Measurements from ENCODE around the gene NEK5. TPM values are rescaled to one million over a fixed set of nuclear protein-coding genes. Genes with fewer than 3 reads are reported as not detected.
"Not testable (repeated sequence)": the region's sequence is repeated elsewhere in the genome, so short reads cannot be mapped to it uniquely, and the experiment has no call there.

NEK5 gene
- total RNA-seq, 1 experiment from 2014 or later: 0.05 TPM

DNA sequence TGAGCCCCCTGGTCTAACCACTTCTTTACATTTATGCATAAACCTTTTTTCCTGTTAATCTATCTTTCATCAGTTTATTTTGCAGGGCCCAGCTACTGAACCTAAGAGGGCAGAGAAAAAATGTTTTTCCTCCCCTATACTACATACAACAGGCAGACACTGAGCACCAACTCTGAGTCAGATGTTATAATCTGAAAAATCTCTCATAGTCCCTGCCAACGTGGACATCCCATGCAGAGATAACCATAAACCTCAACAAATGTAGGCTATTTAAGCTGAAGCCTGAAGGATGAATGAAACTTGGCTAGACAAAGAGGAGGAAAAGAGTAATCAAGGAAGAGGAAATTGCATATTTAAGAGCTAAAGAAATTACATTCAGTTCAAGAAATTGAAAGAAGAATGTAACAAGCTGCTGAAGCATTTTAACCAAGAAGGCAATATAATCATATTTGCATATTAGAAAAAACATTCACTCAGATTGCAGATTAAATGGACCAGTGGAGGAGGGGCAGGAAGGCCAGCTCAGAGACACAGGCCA lies 27.9 kb upstream of the NEK5 start:
- DNase-seq (ENCODE audit: low read depth, low spot score): no peak
- in situ Hi-C loops (cut with HindIII; ENCODE audit: low pct_unique_long_range_greater_than_20kb, low sequenced_read_pairs): no loop called here

DNA sequence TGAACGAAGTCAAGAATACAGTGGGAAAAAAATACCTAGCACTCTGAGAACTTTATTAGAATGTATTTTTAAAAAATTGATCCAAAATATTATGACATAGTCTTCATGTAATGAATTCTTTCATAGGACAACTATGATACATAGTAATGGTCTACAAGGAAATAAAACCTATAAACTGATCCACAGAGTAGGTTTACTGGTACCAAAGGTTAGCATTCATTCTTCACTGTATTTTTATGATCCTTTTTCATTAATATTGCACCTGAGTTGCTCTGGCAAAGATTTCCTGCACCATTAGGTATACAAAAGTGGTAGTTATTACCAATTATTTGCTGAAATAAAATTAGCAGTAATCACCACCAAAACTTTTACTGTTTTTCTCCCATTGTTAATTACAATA lies 26.3 kb upstream of the NEK5 start:
- no peak for DNase-seq (ENCODE audit: low read depth, low spot score)
- in situ Hi-C loops (cut with HindIII; ENCODE audit: low pct_unique_long_range_greater_than_20kb, low sequenced_read_pairs): no loop called here

DNA sequence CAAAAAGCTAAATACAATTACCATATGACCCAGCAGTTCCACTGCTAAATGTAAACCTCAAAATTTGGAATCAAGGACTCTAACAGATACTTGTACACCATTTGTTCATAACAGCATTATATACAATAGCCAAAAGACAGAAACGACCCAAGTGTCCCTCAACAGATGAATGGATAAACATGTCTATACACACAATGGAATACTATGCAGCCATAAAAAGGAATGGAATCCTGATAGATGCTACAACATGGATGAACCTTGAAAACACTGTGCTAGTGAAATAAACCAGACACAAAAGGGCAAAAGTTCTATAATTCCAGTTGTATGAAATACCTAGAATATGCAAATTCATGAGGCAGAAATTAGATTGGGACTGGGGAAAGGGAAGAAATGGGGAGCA lies 18.4 kb upstream of the NEK5 start:
- in situ Hi-C loops (cut with HindIII; ENCODE audit: low pct_unique_long_range_greater_than_20kb, low sequenced_read_pairs): no loop called here
- DNase-seq (ENCODE audit: low read depth, low spot score): no peak

DNA sequence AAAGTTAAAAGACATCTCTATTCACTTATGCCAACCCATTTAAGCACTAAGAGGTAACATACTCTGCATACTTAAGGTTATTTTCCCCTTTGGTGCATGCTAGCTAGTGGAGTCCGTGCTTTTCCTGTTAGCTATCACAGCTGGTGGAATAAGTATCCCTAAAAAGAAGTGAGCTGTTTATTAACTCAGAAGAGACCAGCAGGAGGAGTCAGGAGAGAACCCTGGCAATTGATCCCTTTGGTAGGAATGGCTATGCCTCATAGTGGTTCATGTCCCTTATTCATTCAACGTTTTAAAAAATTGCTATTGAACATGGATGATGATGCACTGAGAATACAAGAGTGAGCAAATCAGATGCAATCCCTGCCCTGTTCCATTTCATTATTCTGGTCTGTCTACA lies 12.4 kb upstream of the NEK5 start:
- DNase-seq (ENCODE audit: low read depth, low spot score): peak; percentile 33
- in situ Hi-C loops (cut with HindIII; ENCODE audit: low pct_unique_long_range_greater_than_20kb, low sequenced_read_pairs): no loop called here

DNA sequence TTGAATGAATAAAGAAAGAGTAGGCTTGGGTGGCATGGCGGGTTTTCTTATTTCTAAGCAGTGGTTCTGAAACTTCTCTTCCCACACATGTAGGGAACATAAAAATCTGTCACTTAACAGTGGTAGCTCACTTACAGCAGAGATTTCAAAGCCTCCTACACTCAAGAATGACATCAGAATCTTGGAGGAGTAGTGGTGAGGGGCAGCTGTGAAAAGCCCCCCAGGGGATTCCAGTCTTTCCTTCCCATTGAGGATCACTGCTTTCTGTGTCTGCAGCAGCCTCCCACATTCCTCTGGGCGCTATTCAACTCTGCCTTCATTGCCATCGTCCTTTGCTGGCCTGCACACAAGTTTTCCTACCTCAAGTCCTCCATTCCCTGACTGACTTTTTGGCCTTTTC lies 8.6 kb upstream of the NEK5 start:
- DNase-seq (ENCODE audit: low read depth, low spot score): no peak
- in situ Hi-C loops (cut with HindIII; ENCODE audit: low pct_unique_long_range_greater_than_20kb, low sequenced_read_pairs): no loop called here

DNA sequence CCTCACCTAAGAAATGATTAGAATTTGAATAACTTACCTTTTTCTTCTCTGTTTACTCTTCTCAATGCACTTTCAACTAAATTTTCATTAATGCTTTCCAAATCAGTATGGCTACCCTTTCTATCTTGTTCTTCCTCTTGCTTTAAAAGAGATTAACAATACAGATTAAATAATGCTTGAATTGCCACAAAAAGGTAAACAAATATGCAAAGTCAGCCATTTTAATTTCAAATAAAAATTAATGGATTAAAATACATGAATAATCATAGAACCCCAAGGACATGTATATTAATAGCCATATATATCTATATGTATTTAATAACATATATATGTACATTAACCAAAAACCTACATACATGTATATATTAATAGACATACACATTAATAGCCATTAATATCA lies 7.9 kb upstream of the NEK5 start:
- in situ Hi-C loops (cut with HindIII; ENCODE audit: low pct_unique_long_range_greater_than_20kb, low sequenced_read_pairs): no loop called here
- DNase-seq (ENCODE audit: low read depth, low spot score): no peak

DNA sequence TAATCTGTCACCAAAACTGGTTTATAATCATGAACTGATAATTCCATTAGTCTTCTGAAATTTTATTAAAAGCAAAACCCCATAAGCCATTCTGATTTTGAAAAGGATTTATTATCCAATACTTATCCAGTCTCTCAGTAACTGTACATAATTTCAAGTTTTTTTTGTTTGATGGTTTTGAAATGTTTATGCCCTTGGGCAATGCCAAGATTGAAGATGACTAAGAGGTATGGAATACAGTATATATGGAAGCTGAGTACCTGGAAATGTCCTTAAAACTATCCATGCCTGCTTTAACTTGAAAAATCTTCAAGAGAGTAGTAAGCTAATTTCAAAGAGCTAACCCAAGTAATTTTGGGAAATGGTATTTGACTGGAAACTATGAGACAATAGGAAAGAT lies 1.8 kb upstream of the NEK5 start:
- in situ Hi-C loops (cut with HindIII; ENCODE audit: low pct_unique_long_range_greater_than_20kb, low sequenced_read_pairs): no loop called here
- DNase-seq (ENCODE audit: low read depth, low spot score): no peak

DNA sequence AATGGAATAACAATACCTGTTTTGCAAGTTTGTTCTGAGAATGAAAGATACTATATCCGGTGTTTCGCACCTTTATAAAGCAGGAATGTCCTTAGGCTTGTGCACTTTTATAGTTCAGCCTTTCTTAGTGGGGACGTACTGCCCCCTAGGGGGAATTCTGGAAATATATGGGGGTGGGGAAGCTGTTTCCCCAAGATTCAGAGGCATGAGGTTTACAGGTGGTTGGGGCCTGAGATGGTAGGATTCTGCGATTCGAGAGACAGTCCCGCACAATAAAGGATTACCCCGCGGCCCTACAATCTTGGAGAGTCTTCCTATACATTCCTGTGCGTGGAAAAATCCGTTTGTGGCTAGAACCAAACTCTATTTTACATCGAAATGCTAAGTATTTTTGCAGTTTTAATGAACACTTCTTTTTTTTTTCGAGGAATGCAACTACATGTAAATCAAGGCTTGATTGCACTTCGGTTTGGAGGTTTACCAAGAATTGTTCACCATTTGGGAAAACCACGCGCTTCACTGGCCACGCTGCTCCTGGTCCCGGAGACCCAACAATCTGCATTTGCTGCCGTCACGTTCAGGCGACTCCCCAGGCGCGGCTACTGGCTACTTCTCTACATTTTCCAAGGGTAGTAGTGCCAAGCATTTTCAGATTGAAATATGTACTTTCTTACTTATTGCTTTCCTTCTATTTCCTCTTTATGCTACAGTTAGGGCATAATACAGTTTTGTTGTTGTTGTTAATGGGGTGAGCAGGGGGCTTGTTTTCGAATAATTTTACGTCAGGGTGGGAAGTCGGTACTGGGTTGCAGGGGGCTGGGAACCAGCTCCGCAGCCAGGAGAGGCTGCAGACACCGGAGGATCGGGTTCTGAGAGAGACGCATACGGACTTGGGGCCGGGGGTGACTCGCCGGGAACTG lies 830 bp downstream of the NEK5 start:
- DNase-seq (ENCODE audit: low read depth, low spot score): peak; percentile 77
- in situ Hi-C loops (cut with HindIII; ENCODE audit: low pct_unique_long_range_greater_than_20kb, low sequenced_read_pairs): no loop called here

DNA sequence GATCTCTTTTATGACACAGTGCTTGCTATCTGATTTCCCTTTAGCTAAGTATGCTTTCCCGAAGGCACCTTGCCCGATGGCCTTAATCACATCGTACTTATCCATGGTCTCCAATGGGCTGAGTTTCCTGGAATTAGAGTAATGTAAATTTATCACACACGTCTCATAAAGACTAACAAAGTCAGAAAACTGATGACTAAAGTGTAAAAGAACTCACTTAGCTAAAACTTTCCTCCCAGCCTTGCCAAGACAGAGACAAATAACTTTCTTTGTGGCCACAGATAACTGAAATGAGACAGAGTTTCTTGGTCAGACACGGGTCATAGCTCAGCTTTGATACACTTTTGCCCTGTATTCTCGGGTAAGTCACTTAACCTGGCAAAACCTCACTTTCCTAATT lies 1.5 kb downstream of the NEK5 start:
- no peak for DNase-seq (ENCODE audit: low read depth, low spot score)
- in situ Hi-C loops (cut with HindIII; ENCODE audit: low pct_unique_long_range_greater_than_20kb, low sequenced_read_pairs): no loop called here

DNA sequence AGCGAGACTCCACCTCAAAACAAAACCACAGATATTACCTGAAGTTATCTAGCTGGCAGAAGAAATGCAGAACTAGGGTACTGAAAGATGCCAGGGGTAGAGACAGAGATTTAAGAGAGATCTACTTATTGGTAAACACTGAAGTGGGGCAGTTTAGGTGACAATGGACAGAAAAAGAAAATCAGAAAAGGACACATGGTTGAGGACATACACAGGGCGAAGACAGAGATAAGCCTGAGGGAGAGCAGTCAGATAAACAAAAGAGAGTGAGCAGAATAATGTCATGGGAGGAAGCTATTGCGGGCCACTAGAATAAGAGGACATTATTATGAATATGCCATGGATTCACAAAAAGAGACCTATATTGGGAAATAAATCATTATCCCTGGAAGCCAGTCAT lies 3.3 kb downstream of the NEK5 start:
- in situ Hi-C loops (cut with HindIII; ENCODE audit: low pct_unique_long_range_greater_than_20kb, low sequenced_read_pairs): no loop called here
- no peak for DNase-seq (ENCODE audit: low read depth, low spot score)

DNA sequence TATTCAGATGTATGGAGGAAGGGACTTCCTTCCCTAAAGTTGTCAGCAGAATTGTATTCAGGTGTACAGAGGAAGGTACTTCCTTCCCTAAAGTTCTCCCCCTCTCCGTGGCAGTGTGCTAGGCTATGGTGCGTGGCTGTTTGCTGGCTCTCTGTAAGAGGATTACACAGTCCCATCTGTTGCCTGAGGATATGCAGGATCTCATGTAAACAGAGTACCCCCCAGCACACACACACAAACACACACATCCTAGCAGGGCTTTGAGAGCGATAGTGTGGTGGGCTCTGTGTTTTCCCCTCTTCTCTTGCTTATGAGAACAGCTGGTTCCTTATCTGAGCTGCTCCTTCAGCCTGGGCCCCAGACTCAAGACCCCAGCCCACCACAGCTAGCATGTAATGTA lies 10.3 kb downstream of the NEK5 start:
- in situ Hi-C loops (cut with HindIII; ENCODE audit: low pct_unique_long_range_greater_than_20kb, low sequenced_read_pairs): no loop called here
- DNase-seq (ENCODE audit: low read depth, low spot score): no peak

DNA sequence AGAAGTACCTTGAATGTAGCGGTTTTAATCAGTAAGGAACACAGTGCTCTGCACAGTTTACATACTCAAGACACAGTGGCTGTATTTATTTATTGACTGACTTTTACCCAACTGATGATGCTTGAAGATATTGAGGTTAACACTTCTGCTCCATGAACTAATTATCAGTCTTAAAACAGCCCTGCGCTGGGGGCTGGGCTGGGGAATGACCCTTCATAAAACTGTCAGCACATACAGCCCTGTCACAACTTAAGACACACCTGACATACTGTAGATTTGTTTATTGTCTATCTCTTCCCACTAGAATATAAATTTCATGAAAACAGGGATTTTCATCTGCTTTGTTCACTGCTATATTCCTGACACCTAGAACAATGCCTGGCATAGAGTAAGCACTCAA lies 10.8 kb downstream of the NEK5 start:
- DNase-seq (ENCODE audit: low read depth, low spot score): no peak
- in situ Hi-C loops (cut with HindIII; ENCODE audit: low pct_unique_long_range_greater_than_20kb, low sequenced_read_pairs): no loop called here

DNA sequence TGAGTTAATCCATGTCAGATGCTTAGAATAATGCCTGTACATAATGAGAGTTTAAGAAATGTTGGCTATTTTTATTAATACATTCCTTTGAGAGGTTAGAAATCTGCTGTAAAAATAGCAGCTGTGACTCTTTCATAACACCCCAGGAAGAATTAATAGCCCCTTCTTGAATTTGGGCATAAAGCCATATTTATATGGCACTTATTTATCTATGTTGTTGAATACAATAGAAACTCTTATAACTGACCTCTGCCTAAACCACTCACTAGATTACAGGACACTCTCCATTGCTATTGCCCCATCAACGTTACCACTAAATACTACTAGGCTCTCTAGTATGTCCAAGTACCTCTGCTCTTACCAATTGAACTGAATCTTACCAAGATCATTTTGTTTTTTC lies 16.3 kb downstream of the NEK5 start:
- in situ Hi-C loops (cut with HindIII; ENCODE audit: low pct_unique_long_range_greater_than_20kb, low sequenced_read_pairs): no loop called here
- DNase-seq (ENCODE audit: low read depth, low spot score): no peak

DNA sequence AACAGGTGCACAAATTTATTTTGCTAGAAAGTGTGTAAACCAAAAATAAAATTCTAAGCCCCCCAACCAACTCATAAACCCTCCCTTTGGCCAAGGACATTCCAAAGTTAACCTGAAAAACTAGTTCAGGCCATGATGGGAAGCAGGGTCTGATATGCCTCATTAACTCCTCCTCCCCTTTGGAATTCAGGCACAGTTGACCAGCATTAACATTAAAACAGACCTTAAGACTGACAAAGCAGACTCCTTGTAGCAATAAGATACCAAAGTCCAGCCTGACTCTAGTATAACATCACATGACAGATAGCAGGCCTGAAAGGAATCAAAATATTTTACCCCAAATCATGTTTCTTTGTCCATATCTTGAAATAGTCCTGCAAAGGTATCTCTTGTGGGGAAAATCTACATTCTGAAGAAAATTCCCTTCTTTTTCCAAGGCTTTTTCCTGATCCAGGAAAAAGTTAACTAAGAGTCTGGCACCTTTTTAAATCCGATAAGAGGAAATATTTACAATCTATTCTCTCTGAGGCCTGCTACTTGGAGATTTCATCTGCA lies 19.7 kb downstream of the NEK5 start:
- in situ Hi-C loops (cut with HindIII; ENCODE audit: low pct_unique_long_range_greater_than_20kb, low sequenced_read_pairs): no loop called here
- no peak for DNase-seq (ENCODE audit: low read depth, low spot score)

DNA sequence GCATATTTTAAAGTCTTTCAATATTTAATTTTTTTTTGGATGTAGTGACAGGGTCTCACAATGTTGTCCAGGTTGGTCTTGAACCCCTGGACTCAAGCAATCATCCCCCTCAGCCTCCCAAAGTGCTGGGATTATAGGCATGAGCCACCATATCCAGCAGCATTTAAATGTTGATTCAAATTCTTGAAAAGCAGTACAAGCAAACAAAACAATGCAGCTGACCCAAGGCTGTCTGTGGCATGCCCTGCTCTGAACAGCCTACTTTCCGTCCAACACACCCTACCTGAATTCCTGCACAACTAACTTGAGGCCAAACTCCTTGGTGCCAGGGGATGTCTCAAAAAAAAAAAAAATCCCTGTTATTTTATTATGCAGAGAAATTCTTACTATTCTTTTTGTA lies 23.0 kb downstream of the NEK5 start:
- in situ Hi-C loops (cut with HindIII; ENCODE audit: low pct_unique_long_range_greater_than_20kb, low sequenced_read_pairs): no loop called here

DNA sequence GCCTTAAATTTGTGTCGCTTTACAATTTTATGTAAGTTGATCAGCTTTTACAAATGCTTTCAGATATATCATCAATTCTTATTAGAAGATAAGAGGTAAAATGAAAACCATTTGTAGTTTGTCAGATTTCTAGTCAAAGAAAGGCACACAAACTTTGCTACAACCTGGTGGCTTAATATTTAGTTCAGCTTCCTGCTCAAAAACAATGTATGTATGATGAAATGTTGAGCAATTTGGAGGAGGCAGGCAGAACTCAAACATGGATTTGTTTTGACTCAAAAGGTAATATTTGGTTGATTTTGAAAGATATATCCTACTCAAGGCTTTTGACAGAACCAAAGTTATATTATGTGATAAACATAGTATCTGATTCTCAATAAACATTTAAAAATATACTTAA lies 24.2 kb downstream of the NEK5 start:
- DNase-seq (ENCODE audit: low read depth, low spot score): no peak
- in situ Hi-C loops (cut with HindIII; ENCODE audit: low pct_unique_long_range_greater_than_20kb, low sequenced_read_pairs): no loop called here

More for the DNA sequence above, 23.0 kb downstream of the NEK5 start:
- DNase-seq (ENCODE audit: low read depth, low spot score): no peak

DNA sequence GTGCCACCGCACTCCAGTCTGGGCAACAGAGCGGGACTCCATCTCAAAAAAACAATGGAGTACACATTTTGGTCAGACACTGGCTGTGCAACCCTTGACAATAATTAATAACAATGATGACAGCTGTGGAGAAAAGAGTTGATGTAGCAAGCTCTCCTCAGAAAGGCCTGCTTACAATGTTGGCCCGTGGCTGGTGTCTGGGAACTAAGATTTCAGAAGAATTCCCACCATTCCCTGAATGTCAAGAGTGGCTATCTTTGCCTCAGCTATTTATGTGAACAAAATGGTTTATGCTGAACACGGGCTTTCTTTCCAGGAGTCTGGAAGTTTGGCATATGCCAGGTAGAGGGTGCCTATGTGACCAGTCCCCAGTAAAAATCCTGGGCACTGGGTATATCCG lies 25.5 kb downstream of the NEK5 start:
- in situ Hi-C loops (cut with HindIII; ENCODE audit: low pct_unique_long_range_greater_than_20kb, low sequenced_read_pairs): no loop called here
- DNase-seq (ENCODE audit: low read depth, low spot score): no peak

DNA sequence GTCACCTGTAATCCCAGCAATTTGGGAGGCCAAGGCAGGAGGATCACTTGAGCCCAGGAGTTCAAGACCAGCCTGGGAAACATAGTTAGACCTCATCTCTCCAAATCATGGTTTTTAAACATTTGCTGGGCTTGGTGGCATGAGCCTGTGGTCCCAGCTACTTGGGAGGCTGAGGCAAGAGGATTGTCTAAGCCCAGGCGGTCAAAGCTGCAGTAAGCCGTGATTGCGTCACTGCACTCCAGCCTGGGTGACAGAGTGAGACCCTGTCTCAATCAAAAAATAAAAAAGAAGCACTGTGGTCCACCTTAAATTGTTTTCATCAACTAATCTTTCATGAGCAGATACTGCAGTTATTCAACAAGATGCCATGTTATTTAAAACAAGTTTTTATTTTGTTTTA lies 26.4 kb downstream of the NEK5 start:
- DNase-seq (ENCODE audit: low read depth, low spot score); in situ Hi-C loops (cut with HindIII; ENCODE audit: low pct_unique_long_range_greater_than_20kb, low sequenced_read_pairs): not testable (repeated sequence)

DNA sequence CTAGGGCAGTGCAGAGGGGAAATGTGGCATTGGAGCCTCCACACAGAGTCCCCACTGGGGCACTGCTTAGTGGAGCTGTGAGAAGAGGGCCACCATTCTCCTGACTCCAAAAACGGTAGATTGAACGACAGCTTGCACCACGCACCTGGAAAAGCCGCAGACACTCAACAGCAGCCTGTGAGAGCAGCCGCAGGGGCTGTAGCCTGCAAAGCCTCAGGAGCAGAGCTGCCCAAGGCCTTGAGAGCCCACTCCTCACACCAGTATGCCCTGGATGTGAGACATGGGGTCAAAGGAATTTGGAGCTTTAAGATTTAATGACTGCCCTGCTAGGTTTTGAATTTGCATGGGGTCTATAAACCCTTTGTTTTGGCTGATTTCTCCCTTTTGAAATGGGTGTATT lies 31.7 kb downstream of the NEK5 start:
- no peak for DNase-seq (ENCODE audit: low read depth, low spot score)
- in situ Hi-C loops (cut with HindIII; ENCODE audit: low pct_unique_long_range_greater_than_20kb, low sequenced_read_pairs): no loop called here

All from SK-MEL-5 (cell line).